T-cell (primary cell): Measurements from ENCODE around the gene P4HB. TPM values are rescaled to one million over a fixed set of nuclear protein-coding genes. Genes with fewer than 3 reads are reported as not detected.

Source experiments
- ATAC-seq, 4 experiments: fragments of 200-7000 bp in 3 of 4; fragments of 150-1000 bp in 1 of 4; cut with Tn5 transposase; replicated peaks in 1 of 4; 1 replicate in 3 of 4; 2 replicates in 1 of 4; pipeline ENCODE4 v1.10.0; 2021; ENCODE audit warnings: moderate library complexity in 3 of 4, mild to moderate bottlenecking in 2 of 4, moderate number of reproducible peaks in 1 of 4
- CTCF ChIA-PET, 2 donors: fragments of 300-600 bp; sonication (Branson Sonifier 250); formaldehyde crosslinking; loops; one replicate each; lab custom pipeline; 2022; ENCODE audit warnings: antibody characterized with exemption in 2 of 2; lab: Charles Lee
- POLR2A ChIA-PET, 2 donors: fragments of 300-600 bp; sonication (Branson Sonifier 250); formaldehyde crosslinking; loops; one replicate each; lab custom pipeline; 2022; ENCODE audit warnings: antibody characterized with exemption in 2 of 2; lab: Charles Lee
- DNase-seq, 35 experiments: peaks; one replicate each; pipeline versions ENCODE4 v3.0.0 to v3.0.0-alpha.2; 2013 to 2023
- H3K27ac ChIP-seq: one replicate; pipeline ENCODE4 v1.5.1; 2013; ENCODE audit warnings: low read length
- H3K27me3 ChIP-seq, 2 experiments: replicated peaks in 1 of 2; 1 replicate in 1 of 2; 2 replicates in 1 of 2; pipeline versions ENCODE4 v1.6.1 to v1.7.0; 2013; ENCODE audit warnings: low read length in 1 of 2, mixed read lengths in 1 of 2; ENCODE audit not compliant: control insufficient read depth in 2 of 2, insufficient read depth in 2 of 2; ENCODE audit errors: extremely low read depth in 1 of 2
- H3K36me3 ChIP-seq, 2 donors: 1 replicate in 1 of 2; 2 replicates in 1 of 2; pipeline versions ENCODE4 v1.6.1 to v1.7.0; 2013; ENCODE audit warnings: low read length in 1 of 2; ENCODE audit not compliant: control insufficient read depth in 2 of 2, insufficient read depth in 1 of 2; ENCODE audit errors: extremely low read depth in 1 of 2
- H3K4me1 ChIP-seq, 2 experiments: 1 replicate in 1 of 2; 2 replicates in 1 of 2; pipeline versions ENCODE4 v1.6.1 to v1.7.0; 2013; ENCODE audit warnings: low read length in 2 of 2, mixed read lengths in 1 of 2; ENCODE audit not compliant: insufficient read depth in 2 of 2, control insufficient read depth in 1 of 2; ENCODE audit errors: extremely low read depth in 1 of 2
- H3K4me3 ChIP-seq, 2 donors: 1 replicate in 1 of 2; 2 replicates in 1 of 2; pipeline versions ENCODE4 v1.5.1 to v1.7.0; 2013; ENCODE audit warnings: mild to moderate bottlenecking in 2 of 2, low read length in 1 of 2, moderate library complexity in 1 of 2; ENCODE audit not compliant: control insufficient read depth in 1 of 2; ENCODE audit errors: extremely low read depth in 1 of 2
- H3K9me3 ChIP-seq: 2 replicates; pipeline ENCODE4 v1.7.0; 2013
- H3K27ac Mint-ChIP-seq, 2 donors: one replicate each; pipeline ENCODE4 v1.8.0; 2020 to 2021; ENCODE audit warnings: mild to moderate bottlenecking in 2 of 2, mixed read lengths in 2 of 2
- H3K27me3 Mint-ChIP-seq, 2 donors: one replicate each; pipeline ENCODE4 v1.8.0; 2021 to 2022; ENCODE audit warnings: mixed read lengths in 2 of 2
- H3K36me3 Mint-ChIP-seq: one replicate; pipeline ENCODE4 v1.8.0; 2021; ENCODE audit warnings: mixed read lengths
- H3K4me1 Mint-ChIP-seq, 3 donors: one replicate each; pipeline ENCODE4 v1.8.0; 2020 to 2022; ENCODE audit warnings: mixed read lengths in 3 of 3, mild to moderate bottlenecking in 1 of 3
- H3K4me3 Mint-ChIP-seq, 3 donors: one replicate each; pipeline ENCODE4 v1.8.0; 2020 to 2022; ENCODE audit warnings: mild to moderate bottlenecking in 3 of 3, mixed read lengths in 3 of 3, moderate library complexity in 3 of 3
- H3K9me3 Mint-ChIP-seq, 3 donors: one replicate each; pipeline ENCODE4 v1.8.0; 2020 to 2022; ENCODE audit warnings: mixed read lengths in 3 of 3
- WGBS: methylation state at CpG from one replicate; pipeline ENCODE4 v1.1.5; 2013; ENCODE audit warnings: missing lambda C conversion rate; ENCODE audit not compliant: insufficient coverage; 5-methylcytosine and 5-hydroxymethylcytosine counted together
- total RNA-seq, 35 experiments: library from RNA in 6 of 35; stranded (reverse) in 6 of 35; fragments of 120-200 nt in 1 of 35; gene quantifications; one replicate each; pipeline versions ENCODE4 v1.2.1 to v1.2.4 and lab custom pipeline; 2013 to 2026

The P4HB gene
- total RNA-seq, 5 donors from 2014 or later (not counting 1 experiment from before 2014, with no cell fraction given): 228 to 324 (median 269) TPM

- Mint-ChIP-seq H3K4me3 (no peak overlapping the region), H3K9me3 (no peaks in the 10 kb centered on the region), H3K4me1 (peaks cover 3 to 6% (median 6%) of the 10 kb centered on the region in 3 donors), H3K27ac (no peak overlapping the region), H3K36me3 (peaks cover 3% of the 10 kb centered on the region), H3K27me3 (peaks cover 4 to 7% of the 10 kb centered on the region in 2 donors)
- DNase-seq (no peak), ATAC-seq (no peak)
- Histone ChIP-seq H3K36me3 (peaks cover 31 to 45% of the 10 kb centered on the region in 2 donors), H3K4me3 (no peak overlapping the region), H3K4me1 (peaks cover 5 to 38% of the 10 kb centered on the region in 2 experiments), H3K27ac (no peak overlapping the region), H3K9me3 (no peaks in the 10 kb centered on the region), H3K27me3 (peaks cover 0 to 21% of the 10 kb centered on the region in 2 experiments)
- 100% methylated on average over 7 of the region's 10 CpGs for WGBS
- CTCF ChIA-PET: no interaction called here
- POLR2A ChIA-PET: no interaction called here
Measured at GRCh38 chr17:81905993-81906392, 45.7 kb upstream of the P4HB start.

- Histone ChIP-seq H3K9me3 (no peaks in the 10 kb centered on the region), H3K4me1 (peaks cover 2 to 34% of the 10 kb centered on the region in 2 experiments), H3K27me3 (peaks cover 0 to 23% of the 10 kb centered on the region in 2 experiments), H3K36me3 (peaks cover 31 to 45% of the 10 kb centered on the region in 2 donors), H3K27ac (no peak overlapping the region), H3K4me3 (no peak overlapping the region)
- ATAC-seq (no peak), DNase-seq (no peak)
- ChIA-PET POLR2A (no interaction called here), CTCF (no interaction called here)
- H3K4me3 Mint-ChIP-seq: no peak overlapping the region
- H3K4me1 Mint-ChIP-seq: peaks cover 6 to 8% (median 7%) of the 10 kb centered on the region in 3 donors
- peaks cover 7% of the 10 kb centered on the region for H3K36me3 Mint-ChIP-seq
- 97% methylated on average over 11 of the region's 16 CpGs for WGBS
- no peaks in the 10 kb centered on the region for H3K9me3 Mint-ChIP-seq
- peaks cover 8 to 12% of the 10 kb centered on the region in 2 donors for H3K27me3 Mint-ChIP-seq
- no peak overlapping the region for H3K27ac Mint-ChIP-seq
Measured at GRCh38 chr17:81905424-81905875, 45.1 kb upstream of the P4HB start.

GRCh38 chr17:81904600-81905423, 44.5 kb upstream of the P4HB start:
- no peaks in the 10 kb centered on the region for H3K9me3 Mint-ChIP-seq
- H3K4me3 ChIP-seq: no peak overlapping the region
- no peak overlapping the region for H3K4me3 Mint-ChIP-seq
- peaks cover 0 to 28% of the 10 kb centered on the region in 2 experiments for H3K4me1 ChIP-seq
- peaks cover 0 to 23% of the 10 kb centered on the region in 2 experiments for H3K27me3 ChIP-seq
- ATAC-seq: no peak
- CTCF ChIA-PET: no interaction called here
- no peak for DNase-seq
- peaks cover 34 to 48% of the 10 kb centered on the region in 2 donors for H3K36me3 ChIP-seq
- no peak overlapping the region for H3K27ac ChIP-seq
- H3K9me3 ChIP-seq: no peaks in the 10 kb centered on the region
- POLR2A ChIA-PET: no interaction called here
- WGBS: 96% methylated on average over 22 of the region's 28 CpGs
- H3K27me3 Mint-ChIP-seq: peaks cover 8 to 14% of the 10 kb centered on the region in 2 donors
- peaks cover 12% of the 10 kb centered on the region for H3K36me3 Mint-ChIP-seq
- no peak overlapping the region for H3K27ac Mint-ChIP-seq
- H3K4me1 Mint-ChIP-seq: peaks cover 6 to 8% (median 6%) of the 10 kb centered on the region in 3 donors

- Mint-ChIP-seq H3K4me1 (peaks cover 6 to 8% (median 6%) of the 10 kb centered on the region in 3 donors), H3K36me3 (peaks cover 13% of the 10 kb centered on the region), H3K9me3 (no peaks in the 10 kb centered on the region), H3K4me3 (no peak overlapping the region), H3K27me3 (peaks cover 8 to 14% of the 10 kb centered on the region in 2 donors), H3K27ac (no peak overlapping the region)
- Histone ChIP-seq H3K36me3 (peaks cover 31 to 49% of the 10 kb centered on the region in 2 donors), H3K4me1 (peaks cover 0 to 20% of the 10 kb centered on the region in 2 experiments), H3K9me3 (no peaks in the 10 kb centered on the region), H3K4me3 (no peak overlapping the region), H3K27ac (no peak overlapping the region), H3K27me3 (peaks cover 0 to 23% of the 10 kb centered on the region in 2 experiments)
- ChIA-PET CTCF (no interaction called here), POLR2A (no interaction called here)
- ATAC-seq: no peak
- 98% methylated on average over 20 of the region's 24 CpGs for WGBS
- DNase-seq: no peak
Measured at GRCh38 chr17:81903896-81904599, 43.7 kb upstream of the P4HB start.

GRCh38 chr17:81903415-81903831, 43.1 kb upstream of the P4HB start:
- H3K27ac ChIP-seq: no peak overlapping the region
- ATAC-seq: no peak
- no peak overlapping the region for H3K4me3 ChIP-seq
- H3K36me3 Mint-ChIP-seq: peaks cover 14% of the 10 kb centered on the region
- peaks cover 29 to 49% of the 10 kb centered on the region in 2 donors for H3K36me3 ChIP-seq
- no peak overlapping the region for H3K27ac Mint-ChIP-seq
- peaks cover 6 to 8% (median 6%) of the 10 kb centered on the region in 3 donors for H3K4me1 Mint-ChIP-seq
- no peak for DNase-seq
- ChIA-PET CTCF (no interaction called here), POLR2A (interaction anchor here in 1 of 2 donors (0.5 kb wide), 1 partner anchor 514 kb away, joined by 4 read pairs; no protein-coding TSS in a partner anchor)
- H3K27me3 ChIP-seq: peaks cover 0 to 23% of the 10 kb centered on the region in 2 experiments
- no peaks in the 10 kb centered on the region for H3K9me3 Mint-ChIP-seq
- peaks cover 8 to 14% of the 10 kb centered on the region in 2 donors for H3K27me3 Mint-ChIP-seq
- WGBS: 88% methylated on average over 10 of the region's 10 CpGs
- peaks cover 0 to 18% of the 10 kb centered on the region in 2 experiments for H3K4me1 ChIP-seq
- H3K4me3 Mint-ChIP-seq: peak overlapping the region in 1 of 3 donors; percentile 13
- H3K9me3 ChIP-seq: no peaks in the 10 kb centered on the region
